GM19395 (cell line): ENCODE measurements around the gene APOBEC3F.
"Not testable (repeated sequence)": the region's sequence is repeated elsewhere in the genome, so short reads cannot be mapped to it uniquely, and the experiment has no call there.

Source experiments
- ATAC-seq: cut with Tn5 transposase; IDR thresholded peaks from one replicate; pipeline ENCODE4 v1.9.1; 2021; ENCODE audit warnings: mild to moderate bottlenecking, moderate library complexity; ENCODE audit not compliant: unreplicated experiment

Gene APOBEC3F

GRCh38 chr22:39026509-39027150 is 14.0 kb upstream of the APOBEC3F start:
- no peak for ATAC-seq

DNA sequence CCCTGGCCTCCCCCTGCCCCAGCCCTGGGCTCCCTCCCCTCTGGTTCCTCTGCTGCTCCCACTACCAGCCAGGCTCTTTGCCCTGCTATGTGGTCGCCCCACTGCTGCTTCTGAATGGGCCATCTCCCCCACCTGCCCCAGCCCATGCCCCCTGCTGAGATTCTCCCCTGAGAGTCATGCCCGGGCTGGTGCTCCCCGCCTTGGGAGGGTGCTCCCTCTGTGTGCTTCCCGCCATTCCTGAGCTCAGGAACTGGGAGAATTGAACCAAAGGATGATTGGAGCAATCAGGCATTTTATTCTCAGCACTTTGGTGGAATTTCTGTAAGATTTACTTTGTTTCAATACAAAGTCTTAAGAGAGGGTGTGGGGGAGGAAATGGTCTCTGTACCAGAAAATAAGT is 12.9 kb upstream of the APOBEC3F start:
- ATAC-seq = no peak

DNA sequence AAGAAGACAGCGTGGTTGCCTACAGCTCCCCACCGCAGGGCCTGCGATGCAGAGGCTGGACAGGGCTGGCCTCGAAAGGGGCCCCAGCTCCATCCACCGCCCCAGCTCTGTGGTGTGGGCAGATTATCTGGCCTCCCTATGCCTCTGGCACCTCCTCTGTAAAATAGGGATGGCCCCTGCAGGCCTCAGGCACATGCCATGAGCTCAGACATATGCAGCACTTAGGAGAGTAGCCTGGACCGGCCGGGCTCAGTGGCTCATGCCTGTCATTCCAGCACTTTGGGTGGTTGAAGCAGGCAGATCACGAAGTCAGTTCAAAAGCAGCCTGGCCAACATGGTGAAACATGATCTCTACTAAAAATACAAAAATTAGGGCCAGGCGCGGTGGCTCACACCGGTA is 12.4 kb upstream of the APOBEC3F start:
- no peak for ATAC-seq

DNA sequence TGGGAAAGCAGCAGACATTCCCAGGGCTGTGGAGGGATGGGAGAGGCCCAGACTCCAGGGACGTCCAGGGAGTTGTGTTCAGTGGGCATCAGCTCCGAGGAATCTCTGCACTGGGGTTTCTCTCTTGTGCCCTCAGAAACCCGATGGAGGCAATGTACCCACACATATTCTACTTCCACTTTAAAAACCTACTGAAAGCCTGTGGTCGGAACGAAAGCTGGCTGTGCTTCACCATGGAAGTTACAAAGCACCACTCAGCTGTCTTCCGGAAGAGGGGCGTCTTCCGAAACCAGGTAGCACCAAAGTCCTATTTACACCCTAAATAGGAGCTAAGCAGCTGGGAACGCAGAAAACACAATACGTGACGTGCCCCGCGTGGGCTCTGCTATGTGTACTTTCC is 11.4 kb upstream of the APOBEC3F start:
- ATAC-seq = no peak

DNA sequence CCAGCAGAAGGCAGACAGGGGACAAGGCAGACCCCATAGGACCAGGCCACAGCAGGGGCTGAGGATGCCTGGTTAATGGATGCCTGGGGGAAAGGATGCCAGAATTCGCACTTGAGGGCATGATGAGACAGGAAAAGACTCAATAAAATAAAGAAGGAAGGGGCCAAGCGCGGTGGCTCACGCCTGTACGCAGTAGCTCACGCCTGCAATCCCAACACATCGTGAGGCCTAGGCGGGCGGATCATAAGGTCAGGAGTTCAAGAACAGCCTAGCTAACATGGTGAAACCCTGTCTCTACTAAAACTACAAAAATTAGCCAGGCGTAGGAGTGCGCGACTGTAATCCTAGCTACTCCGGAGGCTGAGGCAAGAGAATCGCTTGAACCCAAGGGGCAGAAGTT is 10.0 kb upstream of the APOBEC3F start:
- no peak for ATAC-seq

DNA sequence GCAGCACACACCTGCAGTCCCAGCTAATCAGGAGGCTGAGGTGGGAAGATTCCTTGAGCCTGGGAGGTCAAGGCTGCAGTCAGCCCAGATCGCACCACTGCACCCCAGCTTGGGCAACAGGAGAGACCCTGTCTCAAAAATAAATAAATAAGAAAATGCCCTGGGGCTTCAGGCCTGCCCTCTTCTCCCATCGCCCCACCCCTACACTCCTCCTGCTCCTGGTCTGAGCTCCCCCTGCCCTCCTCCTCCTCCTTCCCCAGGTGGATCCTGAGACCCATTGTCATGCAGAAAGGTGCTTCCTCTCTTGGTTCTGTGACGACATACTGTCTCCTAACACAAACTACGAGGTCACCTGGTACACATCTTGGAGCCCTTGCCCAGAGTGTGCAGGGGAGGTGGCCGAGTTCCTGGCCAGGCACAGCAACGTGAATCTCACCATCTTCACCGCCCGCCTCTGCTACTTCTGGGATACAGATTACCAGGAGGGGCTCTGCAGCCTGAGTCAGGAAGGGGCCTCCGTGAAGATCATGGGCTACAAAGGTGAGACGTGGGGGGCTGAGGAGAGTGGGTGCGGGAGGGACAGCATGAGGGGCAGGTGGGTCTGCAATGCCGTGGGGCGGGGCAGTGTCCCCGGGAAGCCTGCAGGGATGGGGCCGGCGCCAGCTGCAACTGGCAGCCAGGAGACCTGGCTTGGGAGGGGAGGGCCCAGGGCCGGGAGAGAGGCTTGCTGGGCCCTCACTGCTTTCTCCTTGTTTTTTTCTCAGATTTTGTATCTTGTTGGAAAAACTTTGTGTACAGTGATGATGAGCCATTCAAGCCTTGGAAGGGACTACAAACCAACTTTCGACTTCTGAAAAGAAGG is 9.0 kb upstream of the APOBEC3F start:
- not testable (repeated sequence) for ATAC-seq

- not testable (repeated sequence) for ATAC-seq
Observed at GRCh38 chr22:39037071-39037470, 3.6 kb upstream of the APOBEC3F start.

- ATAC-seq = no peak
Observed at GRCh38 chr22:39039306-39040126, 1.1 kb upstream of the APOBEC3F start.

GRCh38 chr22:39040155-39040537 is 518 bp upstream of the APOBEC3F start:
- not testable (repeated sequence) for ATAC-seq

DNA sequence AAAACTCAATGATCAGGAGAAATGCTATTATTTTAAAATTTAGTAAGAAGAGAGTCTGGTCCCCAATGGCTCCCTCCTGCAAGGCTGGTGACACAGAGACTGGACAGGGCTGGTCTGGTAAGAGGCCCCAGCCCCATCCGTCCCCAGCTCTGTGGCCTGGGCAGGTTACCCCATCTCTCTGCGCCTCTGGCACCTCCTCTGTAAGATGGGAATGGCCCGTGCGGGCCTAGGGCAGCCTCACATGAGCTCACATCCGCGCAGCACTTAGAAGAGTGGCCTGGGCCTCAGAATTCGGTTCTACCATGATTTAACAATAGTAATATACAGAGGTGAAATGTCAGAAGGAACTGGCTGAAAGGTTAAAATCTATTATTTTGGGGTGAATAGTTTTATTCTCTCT is 1.2 kb downstream of the APOBEC3F start:
- ATAC-seq = no peak

GRCh38 chr22:39043063-39043462 is 2.4 kb downstream of the APOBEC3F start:
- not testable (repeated sequence) for ATAC-seq

GRCh38 chr22:39045136-39045535 is 4.5 kb downstream of the APOBEC3F start:
- ATAC-seq = not testable (repeated sequence)

DNA sequence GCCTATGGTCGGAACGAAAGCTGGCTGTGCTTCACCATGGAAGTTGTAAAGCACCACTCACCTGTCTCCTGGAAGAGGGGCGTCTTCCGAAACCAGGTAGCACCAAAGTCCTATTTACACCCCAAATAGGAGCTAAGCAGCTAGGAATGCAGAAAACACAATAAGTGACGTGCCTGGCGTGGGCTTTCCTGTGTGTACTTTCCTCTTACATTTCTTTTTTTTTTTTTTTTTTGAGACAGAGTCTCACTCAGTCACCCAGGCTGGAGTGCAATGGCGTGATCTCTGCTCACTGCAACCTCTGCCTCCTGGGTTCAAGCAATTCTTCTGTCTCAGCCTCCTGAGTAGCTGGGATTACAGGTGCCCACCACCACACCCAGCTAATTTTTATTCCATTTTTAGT is 8.8 kb downstream of the APOBEC3F start:
- ATAC-seq = not testable (repeated sequence)

GRCh38 chr22:39051844-39052495 is 11.3 kb downstream of the APOBEC3F start:
- ATAC-seq = not testable (repeated sequence)

DNA sequence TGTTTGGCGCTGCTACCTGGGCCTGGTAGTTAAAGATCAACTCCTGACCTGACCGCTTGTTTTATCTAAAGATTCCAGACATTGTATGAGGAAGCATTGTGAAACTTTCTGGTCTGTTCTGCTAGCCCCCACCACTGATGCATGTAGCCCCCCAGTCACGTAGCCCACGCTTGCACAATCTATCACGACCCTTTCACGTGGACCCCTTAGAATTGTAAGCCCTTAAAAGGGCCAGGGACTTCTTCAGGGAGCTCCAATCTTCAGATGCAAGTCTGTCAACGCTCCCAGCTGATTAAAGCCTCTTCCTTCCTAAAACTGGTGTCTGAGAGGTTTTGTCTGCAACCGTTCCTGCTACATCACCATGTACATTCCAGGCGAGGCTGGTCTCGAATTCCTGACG is 15.0 kb downstream of the APOBEC3F start:
- no peak for ATAC-seq

- ATAC-seq = not testable (repeated sequence)
Observed at GRCh38 chr22:39061290-39061689, 20.6 kb downstream of the APOBEC3F start.

DNA sequence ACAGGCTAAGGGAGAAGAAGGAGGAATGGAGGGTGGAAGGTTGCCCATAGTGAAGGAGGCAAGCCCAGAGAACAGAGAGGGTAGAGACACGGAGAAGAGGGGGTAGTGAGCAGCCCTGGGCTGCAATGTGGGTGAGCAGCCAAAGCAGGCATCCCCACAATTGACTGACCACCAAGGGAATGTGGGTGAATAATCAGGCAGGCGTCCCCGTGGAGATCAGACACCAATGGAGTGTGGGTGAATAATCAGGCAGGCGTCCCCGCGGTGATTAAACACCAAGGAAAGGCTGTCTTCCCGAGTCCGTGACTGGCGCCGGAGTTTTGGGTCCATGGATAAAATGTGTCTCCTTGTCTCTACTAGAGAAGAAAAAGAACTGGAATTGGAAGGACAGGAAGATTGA is 21.3 kb downstream of the APOBEC3F start:
- ATAC-seq = not testable (repeated sequence)

DNA sequence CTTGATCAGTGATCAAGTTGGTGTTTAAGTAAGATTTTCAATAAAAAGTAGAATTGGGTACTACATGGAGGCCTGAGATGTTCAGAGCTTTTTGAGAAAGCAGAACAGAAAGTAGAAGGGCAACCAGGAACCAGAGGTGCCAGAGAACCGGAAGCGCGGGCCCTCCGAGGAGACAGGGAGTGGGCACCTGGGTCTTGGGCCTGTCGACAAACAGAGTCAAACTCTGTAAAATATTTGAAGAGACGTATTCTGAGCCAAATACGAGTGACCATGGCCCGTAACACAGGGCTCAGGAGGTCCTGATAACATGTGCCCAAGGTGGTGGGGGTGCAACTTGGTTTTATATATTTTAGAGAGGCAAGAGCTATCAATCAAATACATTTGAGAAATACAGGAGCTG is 23.2 kb downstream of the APOBEC3F start:
- ATAC-seq = not testable (repeated sequence)

DNA sequence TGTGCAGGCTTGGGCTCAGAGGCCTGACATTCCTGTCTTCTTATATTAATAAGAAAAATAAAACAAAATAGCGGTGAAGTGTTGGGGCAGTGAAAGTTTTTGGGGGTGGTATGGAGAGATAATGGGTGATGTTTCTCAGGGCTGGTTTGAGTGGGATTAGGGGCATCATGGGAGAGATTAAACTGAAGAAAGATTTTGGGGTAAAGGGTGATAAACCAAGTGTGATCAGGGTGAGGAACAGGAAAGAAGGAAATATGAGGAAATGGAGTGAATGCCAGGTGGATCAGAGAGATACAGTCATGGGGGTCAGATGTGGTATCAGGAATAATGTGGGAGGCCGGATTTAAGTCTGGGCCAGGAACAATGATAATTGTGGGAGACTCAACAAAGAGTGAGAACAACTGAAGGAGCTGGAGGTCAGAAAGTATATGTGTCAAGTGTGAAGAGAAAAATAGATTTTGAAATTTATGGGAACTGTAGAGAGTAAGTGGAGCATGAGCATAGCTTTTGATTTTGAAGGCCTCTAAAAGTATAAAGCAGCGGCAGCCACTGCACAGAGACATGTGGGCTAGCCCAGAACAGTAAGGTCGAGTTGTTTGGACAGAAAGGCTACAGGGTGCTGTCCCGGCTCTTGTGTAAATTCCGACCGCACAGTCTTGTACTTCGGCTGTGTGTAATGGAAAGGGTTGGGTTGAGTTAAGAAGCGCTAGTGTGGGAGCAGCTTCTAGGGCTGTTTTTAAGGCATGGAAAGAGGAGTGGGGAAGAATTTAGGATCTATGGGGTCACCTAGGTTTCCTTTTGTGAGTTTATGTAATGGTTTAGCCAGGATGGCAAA is 26.0 kb downstream of the APOBEC3F start:
- ATAC-seq = not testable (repeated sequence)
